ENCODE results near the gene CRAT. TPM values are rescaled to one million over a fixed set of nuclear protein-coding genes. Genes with fewer than 3 reads are reported as not detected.

CRAT gene
- polyA plus RNA-seq, 2 of the 4 experiments (the other 2 are of a cell fraction): 20.5 to 26.0 TPM

GRCh38 chr9:129073404-129073803, 37.2 kb downstream of the CRAT start:
- ChIA-PET CTCF (interaction anchor here (0.6 to 1.8 kb wide), 7 partner anchors 10 to 67 kb away, joined by 3 to 6 read pairs (median 3); partner anchors contain the start of gene SH3GLB2), POLR2A (no interaction called here)
- H3K4me1 ChIP-seq: peaks cover 4% of the 10 kb centered on the region; the same call in 2 of the 3 replicates
- FAIRE-seq (no peak), DNase-seq (ENCODE audit: low read depth in 1 of 2, low spot score in 1 of 2) (no peak), ATAC-seq (no peak)
- no peak overlapping the region for H3K27ac ChIP-seq
- no peaks in the 10 kb centered on the region for H3K9me3 ChIP-seq
- no peak overlapping the region for H3K4me2 ChIP-seq
- TF ChIP-seq ELK1 (IDR thresholded peaks at IDR 0.05; ENCODE audit: low read depth, low read length): no peak
- TF ChIP-seq CBX8 (IDR thresholded peaks at IDR 0.05): no peak
- TF ChIP-seq ZC3H11A (IDR thresholded peaks at IDR 0.05): no peak
- no peak for TF ChIP-seq SMC3 (IDR thresholded peaks at IDR 0.05)
- TF ChIP-seq FOSB (CRISPR knock-in tag; IDR thresholded peaks at IDR 0.05): no peak
- no peak for TF ChIP-seq CTCF (IDR thresholded peaks at IDR 0.05)
- H3K4me3 ChIP-seq: no peak overlapping the region
- WGBS (ENCODE audit: missing lambda C conversion rate): 86% methylated on average over 8 of the region's 8 CpGs

GRCh38 chr9:129072171-129072570, 38.4 kb downstream of the CRAT start:
- H3K9me3 ChIP-seq: no peaks in the 10 kb centered on the region
- no peak for TF ChIP-seq CHD2 (IDR thresholded peaks at IDR 0.05; ENCODE audit: low read length, partially characterized antibody)
- TF ChIP-seq HOXA7 (CRISPR knock-in tag; IDR thresholded peaks at IDR 0.05): no peak
- no peak for TF ChIP-seq FOSL2 (IDR thresholded peaks at IDR 0.05)
- TF ChIP-seq FOSL2 (CRISPR knock-in tag; IDR thresholded peaks at IDR 0.05): no peak
- TF ChIP-seq MAZ (IDR thresholded peaks at IDR 0.05; ENCODE audit: borderline replicate concordance, low read depth, low read length): no peak
- no peak for TF ChIP-seq SREBF2 (IDR thresholded peaks at IDR 0.05)
- no peak for ATAC-seq
- no peak overlapping the region for H3K27ac ChIP-seq
- ChIA-PET POLR2A (no interaction called here), CTCF (interaction anchor here (0.6 kb wide), 1 partner anchor 1781 kb away, joined by 5 read pairs; no protein-coding TSS in a partner anchor)
- WGBS (ENCODE audit: missing lambda C conversion rate): 84% methylated on average over 5 of the region's 9 CpGs
- no peak for DNase-seq (ENCODE audit: low read depth in 1 of 2, low spot score in 1 of 2)
- H3K4me1 ChIP-seq: peaks cover 2% of the 10 kb centered on the region; the same call in 2 of the 3 replicates
- no peak overlapping the region for H3K4me2 ChIP-seq
- no peak for FAIRE-seq
- H3K4me3 ChIP-seq: no peak overlapping the region

- ChIA-PET CTCF (interaction anchor here (0.6 to 1.5 kb wide), 3 partner anchors 43 to 1780 kb away, joined by 3 to 5 read pairs (median 5); partner anchors contain the start of gene SH3GLB2), POLR2A (no interaction called here)
- FAIRE-seq (no peak), DNase-seq (ENCODE audit: low read depth in 1 of 2, low spot score in 1 of 2) (no peak), ATAC-seq (no peak)
- H3K4me1 ChIP-seq: no peaks in the 10 kb centered on the region
- no peaks in the 10 kb centered on the region for H3K9me3 ChIP-seq
- no peak overlapping the region for H3K4me2 ChIP-seq
- TF ChIP-seq FOXS1 (CRISPR knock-in tag; IDR thresholded peaks at IDR 0.05) (no peak), FOSB (CRISPR knock-in tag; IDR thresholded peaks at IDR 0.05) (no peak), RFX5 (IDR thresholded peaks at IDR 0.05) (no peak), MYC (IDR thresholded peaks at IDR 0.05; ENCODE audit: borderline replicate concordance, low read length) (no peak), NPAS2 (CRISPR knock-in tag; IDR thresholded peaks at IDR 0.05; ENCODE audit: borderline replicate concordance) (no peak), BCL3 (IDR thresholded peaks at IDR 0.05) (no peak), RNF2 (IDR thresholded peaks at IDR 0.05; ENCODE audit: borderline replicate concordance, low read depth) (no peak)
- H3K27ac ChIP-seq: no peak overlapping the region
- no peak overlapping the region for H3K4me3 ChIP-seq
- WGBS (ENCODE audit: missing lambda C conversion rate): 77% methylated on average over 7 of the region's 10 CpGs
Observed at GRCh38 chr9:129071526-129072126, 39.0 kb downstream of the CRAT start.

Data from A549 (cell line).